Measurements from ENCODE around the gene KPNA4. TPM values are rescaled to one million over a fixed set of nuclear protein-coding genes. Genes with fewer than 3 reads are reported as not detected.

The KPNA4 gene
- polyA plus RNA-seq, 1 experiment: 28.4 TPM

DNA sequence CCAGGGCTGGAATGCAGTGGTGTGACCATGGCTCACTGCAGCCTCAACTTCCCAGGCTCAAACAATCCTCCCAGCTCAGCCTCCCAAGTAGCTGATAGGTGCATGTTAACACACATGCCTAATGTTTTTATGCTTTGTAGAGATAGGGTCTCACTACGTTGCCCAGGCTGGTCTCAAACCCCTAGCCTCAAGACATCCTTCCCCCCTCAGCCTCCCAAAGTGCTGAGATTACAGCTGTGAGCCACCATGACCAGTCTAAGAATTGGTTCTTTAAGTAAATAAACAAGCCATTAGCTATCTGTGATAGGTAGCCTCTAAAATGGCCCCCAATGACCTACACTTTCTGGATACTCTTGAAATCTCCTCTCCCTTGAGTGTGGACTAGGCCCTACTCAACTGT, 119.5 kb downstream of the KPNA4 start:
- CTCF ChIA-PET: interaction anchor here (1.3 kb wide), 1 partner anchor 40 kb away, joined by 3 read pairs; no protein-coding TSS in a partner anchor

More for the DNA sequence above, 119.5 kb downstream of the KPNA4 start:
- POLR2A ChIA-PET: interaction anchor here (0.6 to 0.7 kb wide), 4 partner anchors 32 to 1690 kb away, joined by 3 to 7 read pairs (median 5); no protein-coding TSS in a partner anchor
- no peak overlapping the region for H3K27ac ChIP-seq (ENCODE audit: low read depth, low read length)
- no peak for DNase-seq (ENCODE audit: low read depth, low spot score)
- TF ChIP-seq, protein P1, sequence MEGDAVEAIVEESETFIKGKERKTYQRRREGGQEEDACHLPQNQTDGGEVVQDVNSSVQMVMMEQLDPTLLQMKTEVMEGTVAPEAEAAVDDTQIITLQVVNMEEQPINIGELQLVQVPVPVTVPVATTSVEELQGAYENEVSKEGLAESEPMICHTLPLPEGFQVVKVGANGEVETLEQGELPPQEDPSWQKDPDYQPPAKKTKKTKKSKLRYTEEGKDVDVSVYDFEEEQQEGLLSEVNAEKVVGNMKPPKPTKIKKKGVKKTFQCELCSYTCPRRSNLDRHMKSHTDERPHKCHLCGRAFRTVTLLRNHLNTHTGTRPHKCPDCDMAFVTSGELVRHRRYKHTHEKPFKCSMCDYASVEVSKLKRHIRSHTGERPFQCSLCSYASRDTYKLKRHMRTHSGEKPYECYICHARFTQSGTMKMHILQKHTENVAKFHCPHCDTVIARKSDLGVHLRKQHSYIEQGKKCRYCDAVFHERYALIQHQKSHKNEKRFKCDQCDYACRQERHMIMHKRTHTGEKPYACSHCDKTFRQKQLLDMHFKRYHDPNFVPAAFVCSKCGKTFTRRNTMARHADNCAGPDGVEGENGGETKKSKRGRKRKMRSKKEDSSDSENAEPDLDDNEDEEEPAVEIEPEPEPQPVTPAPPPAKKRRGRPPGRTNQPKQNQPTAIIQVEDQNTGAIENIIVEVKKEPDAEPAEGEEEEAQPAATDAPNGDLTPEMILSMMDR (IDR thresholded peaks at IDR 0.05; ENCODE audit: low read depth, low read length): no peak
- H3K9me3 ChIP-seq (ENCODE audit: control insufficient read depth, insufficient read depth, low read length): peaks cover 6% of the 10 kb centered on the region
- no peak overlapping the region for H3K4me3 ChIP-seq (ENCODE audit: low read depth, low read length)
- no peaks in the 10 kb centered on the region for H3K27me3 ChIP-seq (ENCODE audit: control insufficient read depth, insufficient read depth, low read length)

Small RNA genes within 50 kb of the gene (small RNA-seq; reads per million reads assigned to genes)
- gene RNU7-136P (ENCODE audit: insufficient read length, low read depth): not detected

Other genes with a start within 250 kb of the KPNA4 start
- 29.2 and 43.5 TPM in 2 replicates for gene IFT80, start 166.3 kb downstream of the KPNA4 start, polyA plus RNA-seq (2011; rRNA removed)
- gene SMC4, start 165.9 kb downstream of the KPNA4 start, polyA plus RNA-seq (2011; rRNA removed): 23.5 and 42.0 TPM in 2 replicates
- 10.9 and 15.3 TPM in 2 replicates for gene TRIM59, start 115.8 kb downstream of the KPNA4 start, polyA plus RNA-seq (2011; rRNA removed)
- gene ARL14, start 111.6 kb upstream of the KPNA4 start, polyA plus RNA-seq (2011; rRNA removed): 0.09 TPM in 1 of 2 replicates, not detected in the other
- gene PPM1L, start 190.7 kb upstream of the KPNA4 start, polyA plus RNA-seq (2011; rRNA removed): 0.26 and 0.33 TPM in 2 replicates

All from AG04450 (cell line).